Stimulated activated CD4-positive, alpha-beta T cell treated with anti-CD3 and anti-CD28 coated beads, Interleukin-15, amount 100 ng/mL, for 24 hours (primary cell): ENCODE data around the gene KRT32.

Experiments used
- DNase-seq: peaks from one replicate; pipeline ENCODE4 v3.0.0-alpha.2; 2020

Gene KRT32

DNA sequence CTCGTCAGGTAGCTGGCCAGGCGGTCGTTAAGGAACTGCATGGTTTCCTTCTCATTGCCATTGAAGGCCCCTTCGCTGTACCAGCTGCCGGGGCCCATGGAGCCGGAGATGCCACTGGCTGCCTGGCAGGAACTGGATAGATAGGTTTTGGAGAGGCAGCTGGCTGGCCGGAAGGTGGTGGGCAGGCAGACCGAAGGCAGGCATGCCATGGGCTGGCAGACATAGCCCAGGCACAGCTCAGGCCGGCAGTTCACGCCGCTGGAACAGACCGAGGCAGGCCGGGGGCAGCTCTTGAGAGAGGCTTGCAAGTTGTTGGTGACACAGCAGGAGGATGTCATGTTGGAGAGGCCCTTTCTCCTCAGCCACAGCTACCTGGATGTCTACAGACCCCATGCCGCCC lies at the start of gene KRT32:
TSS of gene KRT32 (minus strand) at position 399 of the 400 bp plus-strand sequence. CDS start at position 338, 61 bp downstream.
- no peak for DNase-seq

- no peak for DNase-seq
Observed at GRCh38 chr17:41516830-41517283, 49.7 kb upstream of the KRT32 start.

DNA sequence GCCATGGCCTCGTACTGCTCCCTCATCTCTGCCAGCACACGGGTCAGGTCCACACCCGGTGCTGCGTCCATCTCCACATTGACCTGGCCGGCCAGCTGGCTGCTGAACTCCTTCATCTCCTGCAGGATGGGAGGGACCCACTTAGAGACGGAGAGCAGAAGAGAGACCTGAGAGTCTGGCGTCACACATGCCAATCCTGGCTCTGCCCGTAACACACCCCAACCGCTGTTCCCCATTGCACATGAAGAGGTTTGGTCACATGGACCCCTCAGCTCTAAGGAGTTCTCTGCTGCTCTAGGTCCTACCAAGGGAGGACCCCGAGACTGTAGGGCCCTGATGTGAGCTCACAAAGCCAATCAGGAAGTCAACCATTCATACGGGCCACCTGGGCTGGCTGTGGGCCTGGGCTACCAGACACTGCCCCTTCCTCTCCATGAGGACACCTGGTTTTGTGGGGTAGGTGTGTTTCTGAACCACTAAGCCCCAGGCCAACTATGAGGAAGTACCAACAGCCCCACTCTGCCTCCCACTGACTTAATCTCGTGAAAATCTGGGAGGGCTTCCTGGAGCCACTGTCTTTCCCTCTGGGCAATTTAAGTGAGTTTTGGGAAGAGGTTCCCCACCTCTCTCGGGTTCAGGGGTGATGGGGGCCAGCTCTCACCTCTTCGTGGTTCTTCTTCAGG lies 49.1 kb upstream of the KRT32 start:
- DNase-seq, result no peak

DNA sequence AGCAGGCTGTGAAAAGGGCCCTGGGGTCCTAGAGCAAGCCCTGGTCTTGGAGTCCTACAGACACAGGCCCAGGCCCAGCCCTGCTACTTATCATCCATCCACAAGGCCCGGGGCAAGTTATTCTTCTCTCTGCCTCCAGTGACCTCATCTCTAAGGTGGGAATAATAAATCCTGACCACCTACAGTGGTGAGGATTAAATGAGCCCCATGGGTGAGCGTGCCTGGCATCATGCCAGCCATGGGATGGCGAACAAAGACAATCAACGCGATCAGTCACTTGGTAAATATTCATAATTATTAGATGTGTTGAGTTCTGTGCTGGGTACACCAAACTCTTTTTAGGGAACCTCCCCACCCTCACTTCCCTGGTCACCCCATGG lies 46.0 kb upstream of the KRT32 start:
- no peak for DNase-seq

- DNase-seq, result no peak
Observed at GRCh38 chr17:41512546-41513167, 45.5 kb upstream of the KRT32 start.

GRCh38 chr17:41511716-41512115 lies 44.5 kb upstream of the KRT32 start:
- DNase-seq, result no peak

DNA sequence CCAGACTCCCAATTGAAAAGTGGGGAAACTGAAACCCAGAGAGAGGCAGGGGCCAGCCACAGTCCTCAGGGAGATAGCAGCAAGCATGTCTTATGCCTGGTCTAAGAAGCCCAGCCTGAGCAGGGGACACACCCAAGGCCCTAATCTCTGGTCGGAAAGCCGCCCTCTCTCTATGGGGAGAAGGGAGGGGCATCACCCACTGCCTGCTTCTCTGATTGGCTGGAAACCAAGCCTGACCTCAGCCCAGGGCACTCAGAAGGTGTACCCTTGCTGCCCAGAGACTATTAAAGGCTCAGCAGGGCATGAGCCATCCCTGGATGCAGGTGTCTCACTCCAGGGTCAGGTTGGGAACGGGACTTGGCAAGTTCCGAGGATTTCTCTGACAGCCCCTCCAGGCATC lies 43.9 kb upstream of the KRT32 start:
- DNase-seq, result no peak

DNA sequence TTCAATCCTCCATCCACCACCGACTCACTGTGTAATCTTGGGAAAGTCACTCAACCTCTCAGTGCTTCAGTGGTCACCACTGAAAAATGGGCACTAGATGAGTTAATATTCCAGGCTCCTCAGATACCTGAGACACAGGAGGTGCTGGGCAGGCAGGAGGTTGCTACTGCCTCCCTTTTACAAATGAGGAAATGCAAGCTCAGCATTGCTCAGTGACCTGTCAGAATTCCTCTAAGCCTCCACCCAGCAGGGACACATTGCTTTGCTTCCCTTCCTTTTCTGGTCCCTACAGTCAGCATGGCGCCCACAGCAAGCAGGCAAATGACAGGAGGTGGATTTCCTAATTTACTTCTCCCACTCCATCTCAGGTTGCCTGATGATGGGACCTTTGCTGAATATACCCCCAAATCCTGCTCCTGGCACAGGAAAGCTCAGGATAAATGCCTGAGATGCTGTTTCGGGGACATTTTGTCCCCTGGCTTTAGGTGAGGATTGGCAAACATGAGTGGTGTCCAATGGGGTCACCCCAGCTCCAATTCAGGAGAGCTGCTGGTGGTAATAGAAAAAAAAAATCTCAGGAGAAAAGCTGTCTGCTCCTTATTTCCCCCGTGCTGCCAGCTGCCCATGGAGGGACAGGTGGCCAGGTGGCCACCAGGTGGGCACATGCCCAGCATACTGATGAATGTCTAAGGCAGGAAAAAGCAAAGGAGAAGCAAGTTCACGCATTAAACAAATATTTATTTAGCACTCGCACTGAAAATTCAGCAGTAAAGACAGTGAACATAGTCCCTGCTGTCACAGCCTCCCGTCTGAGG lies 43.3 kb upstream of the KRT32 start:
- no peak for DNase-seq

GRCh38 chr17:41507315-41507880 lies 40.2 kb upstream of the KRT32 start:
- no peak for DNase-seq

DNA sequence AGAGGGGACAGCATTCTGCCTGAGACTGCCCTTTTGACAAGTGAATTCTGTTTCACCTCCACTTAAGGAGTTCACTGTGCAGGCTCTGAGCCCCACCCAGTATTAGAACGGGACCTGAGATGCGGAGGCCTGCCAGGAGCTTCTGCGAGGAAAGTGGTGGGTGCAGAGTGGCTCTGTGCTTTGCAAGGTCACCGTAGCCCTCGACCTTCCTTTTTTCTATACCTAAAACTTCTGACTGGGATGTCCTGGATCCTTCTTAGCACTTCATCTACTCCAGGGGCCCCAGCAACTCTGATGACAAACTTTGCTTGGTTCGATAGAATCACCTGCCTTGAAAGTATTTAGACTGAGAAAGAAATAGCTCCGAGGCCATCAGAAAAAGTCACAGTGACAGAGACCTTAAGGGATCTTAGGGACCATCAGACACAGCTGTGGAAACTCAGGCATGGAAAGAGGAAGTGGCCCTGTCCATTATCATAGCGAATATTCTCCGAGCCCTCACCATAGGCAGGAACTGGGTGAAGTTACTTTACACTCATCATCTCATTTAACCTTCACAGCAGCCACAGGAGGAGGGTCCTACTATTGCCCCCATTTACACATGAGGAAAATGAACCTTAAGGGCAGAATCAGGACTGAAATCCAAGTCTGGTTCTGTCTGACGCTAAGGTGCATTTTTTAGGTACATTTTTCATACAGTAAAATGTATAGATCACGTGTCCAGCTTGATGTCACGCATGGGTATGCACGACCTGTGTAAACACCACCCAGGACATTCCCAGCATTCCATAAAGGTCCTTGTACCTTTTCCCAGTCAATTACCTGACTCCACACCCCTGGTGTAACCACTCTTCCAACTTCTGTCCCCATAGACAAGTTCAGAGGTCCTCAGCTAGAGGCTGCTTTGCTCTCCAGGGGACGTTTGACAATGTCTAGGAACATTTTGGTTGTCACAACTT lies 38.9 kb upstream of the KRT32 start:
- DNase-seq, result no peak

DNA sequence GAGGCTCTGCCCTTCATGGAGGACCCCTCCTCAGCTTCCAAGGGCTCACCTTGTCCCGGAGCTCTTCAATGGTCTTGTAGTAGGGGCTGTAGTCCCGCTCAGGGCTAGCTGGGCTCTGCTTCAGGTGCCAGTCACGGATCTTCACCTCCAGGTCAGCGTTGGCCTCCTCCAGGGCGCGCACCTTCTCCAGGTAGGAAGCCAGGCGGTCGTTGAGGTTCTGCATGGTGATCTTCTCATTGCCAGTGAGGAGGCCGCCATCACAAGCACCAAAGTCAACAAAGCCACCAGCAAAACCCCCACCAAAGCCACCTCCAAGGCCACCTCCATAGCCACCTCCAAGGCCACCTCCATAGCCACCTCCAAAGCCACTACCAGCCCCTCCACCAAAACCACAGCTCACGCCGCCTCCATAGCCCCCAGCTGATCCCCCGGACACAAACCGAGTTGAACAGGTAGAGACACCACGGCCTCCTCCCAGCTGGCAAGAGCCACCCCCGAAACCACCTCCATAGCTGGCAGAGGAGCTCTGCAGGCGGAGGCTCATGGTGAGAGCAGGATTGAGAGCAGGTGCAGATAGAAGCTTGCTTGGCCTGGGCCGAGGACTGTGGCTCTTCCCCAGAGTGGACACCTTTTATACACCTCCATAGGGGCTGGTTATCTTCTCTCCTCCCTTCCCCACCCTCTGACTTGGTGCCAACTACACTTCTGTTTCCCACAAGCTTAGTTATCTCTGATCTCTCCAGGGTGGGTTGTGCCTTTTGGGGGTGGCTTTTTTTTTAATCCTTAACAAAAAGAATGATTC lies 38.0 kb upstream of the KRT32 start, which contains the start of gene KRT13:
TSS of gene KRT13 (minus strand) at position 606 of the 802 bp plus-strand sequence. CDS start at position 544, 62 bp downstream.
- DNase-seq, result no peak

DNA sequence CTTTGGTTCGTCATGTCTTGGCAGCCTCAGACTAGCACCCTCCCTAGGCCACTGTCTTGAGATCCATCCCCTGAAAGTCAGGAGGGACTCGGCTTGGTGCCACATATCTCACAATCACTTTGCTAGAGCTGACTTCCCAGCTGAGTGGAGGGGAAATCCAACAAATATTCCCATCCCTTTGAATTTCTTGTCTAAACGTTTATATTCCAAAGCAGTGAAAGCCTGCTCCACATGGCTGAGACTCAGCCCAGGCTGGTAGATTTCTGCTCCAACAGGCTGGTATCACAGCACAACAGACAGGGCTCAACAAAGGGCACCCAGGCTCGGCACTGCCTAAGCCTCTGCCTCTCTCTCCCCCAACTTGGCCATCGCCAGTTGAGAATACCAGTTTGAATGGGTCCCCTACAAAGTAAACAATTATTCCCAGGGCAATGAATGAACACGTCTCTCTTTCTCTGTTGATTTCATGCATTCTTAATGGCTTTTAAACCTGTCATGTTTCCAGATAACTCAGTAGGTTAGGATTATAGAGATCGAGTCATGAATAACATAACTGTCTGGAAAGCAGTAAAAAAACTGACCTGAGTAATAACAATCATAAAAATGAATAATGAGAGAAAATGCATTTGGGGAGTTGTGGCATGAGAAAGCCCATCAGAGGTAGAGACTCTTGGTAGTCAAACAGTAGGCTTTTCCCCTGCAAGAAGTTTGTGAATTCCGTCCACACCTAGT lies 37.2 kb upstream of the KRT32 start:
- DNase-seq, result no peak

DNA sequence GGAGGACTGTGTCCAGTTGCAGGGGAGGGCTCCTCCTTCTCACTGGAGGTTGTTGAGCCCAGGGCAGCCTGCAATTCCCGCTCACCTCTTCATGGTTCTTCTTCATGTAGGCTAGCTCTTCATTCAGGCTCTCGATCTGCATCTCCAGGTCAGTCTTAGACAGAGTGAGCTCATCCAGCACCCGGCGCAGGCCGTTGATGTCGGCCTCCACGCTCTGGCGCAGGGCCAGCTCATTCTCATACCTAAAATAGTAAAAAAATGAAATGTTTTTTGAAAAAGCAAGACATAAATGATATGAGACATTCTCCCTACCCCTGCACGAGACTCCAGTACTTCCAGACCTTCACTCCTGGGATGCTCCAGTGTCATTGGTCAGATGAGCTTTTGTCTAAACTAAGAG lies 36.0 kb upstream of the KRT32 start:
- no peak for DNase-seq

- no peak for DNase-seq
Observed at GRCh38 chr17:41500131-41500911, 33.1 kb upstream of the KRT32 start.

- no peak for DNase-seq
Observed at GRCh38 chr17:41499714-41500113, 32.5 kb upstream of the KRT32 start.

DNA sequence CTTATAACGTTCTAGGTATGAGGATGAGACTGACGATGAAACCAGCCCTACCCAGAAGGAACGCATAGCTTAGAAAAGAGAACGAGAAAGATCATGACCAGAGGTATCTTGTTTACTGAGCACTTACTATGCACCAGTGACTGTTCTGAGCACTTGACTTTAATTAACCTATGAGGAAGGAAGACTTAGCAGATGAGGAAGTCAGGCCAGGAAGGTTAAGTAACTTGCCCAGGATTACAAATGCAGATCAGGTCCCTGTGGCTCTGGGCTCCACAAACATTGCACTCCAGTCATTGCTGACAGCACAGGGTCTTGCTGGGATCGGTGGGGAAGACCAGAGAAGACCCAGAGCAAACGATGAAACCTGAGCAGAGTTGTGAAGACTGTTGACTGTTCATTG lies 31.1 kb upstream of the KRT32 start:
- no peak for DNase-seq

DNA sequence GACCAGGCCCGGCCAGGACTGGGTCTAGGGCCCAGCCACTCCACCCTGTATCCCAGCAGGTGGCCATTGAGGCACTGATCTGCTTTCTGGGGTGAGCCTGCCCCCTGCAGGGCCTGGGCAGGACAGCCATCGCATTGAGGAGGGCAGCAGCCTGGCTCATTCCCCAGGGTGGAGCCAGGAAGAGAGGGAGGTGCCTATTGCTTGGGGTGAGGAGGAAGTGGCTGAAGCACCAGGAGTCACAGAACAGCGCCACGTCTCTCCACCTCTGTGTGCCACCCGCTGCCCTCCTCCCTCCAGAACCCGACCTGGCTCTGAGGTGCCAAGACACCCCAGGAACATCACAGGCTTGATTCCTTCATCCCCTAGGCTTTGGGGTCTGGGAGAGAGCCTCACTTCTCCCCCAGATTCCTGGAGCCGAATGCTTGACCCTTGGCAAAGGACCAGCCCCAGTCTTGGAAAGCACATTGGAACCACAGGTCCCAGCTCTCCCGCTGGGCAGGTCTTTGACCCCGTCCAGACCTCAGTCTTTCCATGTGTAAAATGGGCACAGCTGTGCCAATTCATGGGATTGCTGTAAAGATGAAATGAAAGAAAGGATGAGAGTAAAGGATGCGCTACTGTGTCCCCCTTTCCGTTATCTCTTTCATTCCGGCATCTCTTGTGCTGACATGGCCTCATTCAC lies 29.8 kb upstream of the KRT32 start:
- DNase-seq, result peak; percentile 83

- DNase-seq, result no peak
Observed at GRCh38 chr17:41494524-41494923, 27.3 kb upstream of the KRT32 start.

DNA sequence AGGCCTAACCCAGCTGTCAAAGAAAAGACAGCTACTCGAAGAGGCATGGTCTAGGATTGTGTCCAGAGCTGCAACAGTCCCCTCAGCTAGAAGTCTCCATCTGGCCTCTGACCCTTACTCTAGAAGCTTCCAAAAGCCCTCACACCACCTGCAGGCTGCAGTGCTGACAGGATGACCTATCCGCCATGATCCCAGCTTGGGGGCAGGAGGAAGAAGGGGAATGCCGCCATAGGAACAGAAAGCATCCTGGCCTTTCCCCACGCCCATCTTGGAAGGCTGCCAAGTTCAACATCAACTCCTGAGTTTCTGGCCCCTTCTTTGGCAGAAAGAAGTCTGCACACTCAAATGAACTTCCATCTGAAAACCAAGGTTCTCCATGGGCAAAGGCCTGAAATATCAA lies 25.6 kb upstream of the KRT32 start:
- DNase-seq, result no peak
